Measurements from ENCODE around the gene FBXL13.
"Not testable (repeated sequence)": the region's sequence is repeated elsewhere in the genome, so short reads cannot be mapped to it uniquely, and the experiment has no call there.

Gene FBXL13

DNA sequence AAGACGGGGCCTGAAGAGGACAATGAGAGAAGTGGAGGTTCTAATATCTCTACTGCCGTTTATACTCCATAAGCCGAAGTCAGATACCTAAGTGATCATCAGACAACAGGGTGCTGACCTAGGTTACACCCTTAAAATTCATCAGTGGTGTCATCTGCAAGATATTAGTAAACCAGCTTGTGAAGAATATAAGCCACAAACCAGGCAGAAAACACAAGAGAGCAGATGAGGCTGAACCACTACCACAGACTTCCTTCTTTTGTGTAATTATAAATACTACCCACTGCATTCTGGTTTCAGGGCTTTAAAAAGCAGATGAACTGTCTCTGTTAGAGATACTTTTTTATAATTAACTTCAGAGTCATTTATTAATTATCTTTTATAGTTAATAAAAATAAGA is 230.7 kb downstream of the FBXL13 start:
- DNase-seq = no peak

DNA sequence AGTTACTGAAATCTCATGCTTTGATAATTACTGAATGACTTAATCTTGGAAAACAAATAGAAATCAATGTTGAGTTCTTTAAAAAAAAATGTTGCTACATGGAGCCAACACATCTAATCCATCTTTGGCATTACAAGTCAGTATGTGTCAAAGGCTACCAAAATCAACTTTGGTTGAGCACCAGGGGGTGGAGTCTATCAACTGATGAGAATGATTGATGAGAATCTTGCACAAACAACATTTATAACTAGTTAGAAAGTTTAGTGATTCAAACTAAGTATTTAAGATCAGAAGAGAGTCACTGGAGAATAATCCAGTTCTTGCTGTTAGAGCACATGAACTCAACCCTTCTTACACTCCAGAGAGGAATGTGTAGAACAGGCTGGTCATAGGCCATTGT is 232.3 kb downstream of the FBXL13 start:
- DNase-seq = no peak

DNA sequence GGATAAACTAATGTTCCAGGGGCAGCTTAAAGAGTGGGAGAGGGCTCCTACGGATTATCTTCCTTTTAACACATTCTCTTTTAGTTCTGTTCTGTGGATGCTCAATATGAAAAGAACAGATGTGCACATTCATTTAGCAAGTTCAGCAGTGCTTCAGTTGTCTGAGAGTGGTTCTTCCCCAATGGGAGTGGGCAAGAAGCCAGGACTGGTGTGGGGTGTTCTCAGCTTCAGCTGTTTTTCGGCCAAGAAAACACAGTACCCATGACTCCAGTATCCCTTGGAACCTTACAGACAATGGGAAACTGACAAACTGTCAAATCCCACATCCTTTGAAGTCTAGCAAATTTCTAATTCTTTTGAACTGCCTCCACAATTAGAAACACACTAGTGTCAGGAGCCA is 233.3 kb downstream of the FBXL13 start:
- no peak for DNase-seq

- no peak for DNase-seq
These were observed 234.2 kb downstream of the FBXL13 start for GRCh38 chr7:102840404-102840803.

DNA sequence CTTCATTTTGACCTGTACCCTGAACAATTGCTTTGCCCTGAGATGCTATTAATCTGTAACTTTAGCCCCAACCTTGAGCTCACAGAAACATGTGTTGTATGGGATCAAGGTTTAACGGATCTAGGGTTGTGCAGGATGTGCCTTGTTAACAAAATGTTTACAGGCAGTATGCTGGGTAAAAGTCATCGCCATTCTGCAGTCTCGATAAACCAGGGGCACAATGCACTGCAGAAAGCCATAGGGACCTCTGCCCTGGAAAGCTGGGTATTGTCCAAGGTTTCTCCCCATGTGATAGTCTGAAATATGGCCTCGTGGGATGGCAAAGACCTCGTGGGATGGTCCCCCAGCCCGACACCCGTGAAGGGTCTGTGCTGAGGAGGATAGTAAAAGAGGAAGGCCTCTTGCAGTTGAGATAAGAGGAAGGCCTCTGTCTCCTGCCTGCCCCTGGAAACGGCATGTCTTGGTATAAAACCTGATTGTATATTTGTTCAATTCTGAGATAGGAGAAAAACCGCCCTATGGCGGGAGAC is 236.0 kb downstream of the FBXL13 start:
- DNase-seq = not testable (repeated sequence)

DNA sequence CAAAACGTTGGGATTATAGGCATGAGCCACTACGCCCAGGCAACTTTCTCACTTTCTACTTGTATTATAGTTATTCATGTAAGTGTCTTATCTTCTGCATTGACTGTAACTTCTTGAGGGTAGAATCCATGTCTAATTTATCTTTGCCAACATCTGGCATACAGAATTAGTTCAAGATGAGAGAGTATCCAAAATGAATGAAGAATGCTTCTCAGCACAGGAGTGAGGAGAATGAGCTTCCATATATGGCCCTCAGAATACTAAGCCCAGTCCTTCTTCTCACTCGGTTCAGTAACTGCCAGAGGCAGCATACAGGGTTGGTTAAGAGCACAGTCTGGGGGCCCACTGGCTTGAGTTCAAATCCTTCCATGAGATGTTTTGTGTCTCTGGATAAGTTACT is 236.8 kb downstream of the FBXL13 start:
- no peak for DNase-seq

DNA sequence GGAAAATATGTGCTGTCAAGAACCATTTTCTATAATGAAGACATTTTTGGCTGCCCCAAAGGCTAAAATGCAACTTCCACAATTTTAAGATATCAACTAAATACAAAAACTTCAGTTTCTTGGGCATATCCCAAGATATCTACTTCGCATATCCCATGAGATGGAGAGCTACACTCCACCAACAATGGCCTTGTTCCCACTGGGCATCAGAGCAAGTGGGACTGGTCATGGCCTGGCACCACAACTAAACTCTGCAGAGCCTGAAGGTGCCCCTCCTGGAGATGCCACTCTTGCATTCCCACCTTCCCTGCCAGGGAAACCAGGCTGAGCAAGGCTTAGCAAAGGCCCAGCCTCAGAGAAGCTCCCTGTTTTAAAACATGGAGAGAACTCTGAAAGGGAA is 237.6 kb downstream of the FBXL13 start:
- no peak for DNase-seq

DNA sequence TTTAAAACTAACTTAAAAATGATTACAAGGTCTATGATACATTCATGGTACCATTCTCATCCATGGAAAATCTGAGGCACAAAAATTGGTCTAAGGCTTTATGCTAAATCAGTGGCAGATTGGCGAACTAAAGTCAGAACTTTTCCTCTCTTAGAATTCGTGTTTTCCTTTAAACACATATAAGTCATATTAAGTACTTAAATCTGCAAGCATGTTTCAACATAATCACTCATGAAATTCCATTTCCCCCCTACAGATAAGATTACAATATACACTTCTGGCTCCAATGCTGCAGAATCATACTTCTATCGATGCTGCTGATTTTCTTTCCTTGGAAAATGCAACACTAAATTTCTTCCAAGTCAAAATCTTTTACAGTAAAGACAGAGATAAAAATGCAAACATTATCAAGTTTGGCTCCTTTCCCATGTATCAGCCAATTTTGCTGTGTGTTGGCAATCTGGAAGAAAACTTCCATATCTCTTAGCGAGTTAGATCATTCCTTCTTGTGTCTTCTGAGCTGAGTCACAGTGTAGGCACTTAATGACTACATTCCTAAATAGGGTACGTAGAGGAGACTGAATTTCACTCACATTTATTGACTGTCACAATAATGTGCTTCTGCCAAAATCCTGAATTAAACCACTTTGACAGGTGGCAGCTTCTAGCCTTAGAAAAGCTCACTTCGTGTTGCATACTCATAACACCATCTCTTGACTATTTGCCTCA is 238.2 kb downstream of the FBXL13 start:
- no peak for DNase-seq

DNA sequence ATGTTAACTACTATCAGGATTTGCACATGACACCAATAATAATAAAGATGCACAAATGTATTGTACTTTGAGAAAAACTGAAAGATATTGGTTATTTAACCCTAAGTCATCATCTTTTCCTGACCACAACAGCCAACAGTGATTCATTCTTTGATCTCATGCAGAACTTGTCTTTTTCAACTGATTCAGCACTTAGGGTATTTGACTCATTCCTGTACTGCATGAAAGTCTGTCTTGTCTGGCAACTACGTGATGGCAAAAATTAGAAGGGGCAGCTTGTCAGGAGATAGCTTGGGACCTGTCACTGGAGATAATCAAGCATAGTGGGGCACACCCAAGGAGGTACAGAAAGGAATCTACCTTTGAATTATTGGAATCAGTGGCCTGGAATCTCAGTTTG is 239.6 kb downstream of the FBXL13 start:
- DNase-seq = no peak

DNA sequence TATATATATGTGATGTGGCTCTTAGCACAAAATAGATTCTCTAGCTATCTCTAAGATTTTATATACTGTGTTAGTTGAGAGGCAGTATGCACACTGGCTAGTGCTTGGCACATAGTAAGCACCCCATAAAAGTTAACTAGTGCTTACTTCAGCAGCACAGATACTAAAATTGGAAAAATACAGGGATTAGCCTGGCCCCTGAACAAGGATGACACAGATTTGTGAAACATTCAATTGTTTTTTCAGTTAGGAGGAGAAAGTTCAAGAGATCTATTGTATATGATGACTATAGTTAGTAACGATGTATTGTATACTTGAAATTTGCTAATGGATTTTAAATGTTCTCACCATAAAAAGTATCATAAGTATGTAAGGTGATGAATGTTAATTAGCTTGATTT is 240.1 kb downstream of the FBXL13 start:
- no peak for DNase-seq

DNA sequence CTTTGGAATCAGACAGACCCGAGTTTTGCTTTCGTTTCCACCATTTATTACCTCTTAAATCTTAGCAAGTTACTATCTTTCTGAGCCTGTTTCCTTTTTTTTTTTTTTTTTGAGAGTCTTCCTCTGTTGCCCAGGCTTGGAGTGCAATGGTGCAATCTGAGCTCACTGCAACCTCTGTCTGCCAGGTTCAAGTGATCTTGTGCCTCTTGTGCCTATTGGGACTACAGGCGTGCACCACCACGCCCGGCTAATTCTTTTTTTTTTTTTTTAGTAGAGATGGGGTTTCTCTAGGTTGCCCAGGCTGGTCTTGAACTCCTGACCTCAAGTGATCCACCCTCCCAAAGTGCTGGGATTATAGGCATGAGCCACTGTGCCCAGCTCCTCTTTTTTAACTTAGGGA is 241.3 kb downstream of the FBXL13 start:
- no peak for DNase-seq

DNA sequence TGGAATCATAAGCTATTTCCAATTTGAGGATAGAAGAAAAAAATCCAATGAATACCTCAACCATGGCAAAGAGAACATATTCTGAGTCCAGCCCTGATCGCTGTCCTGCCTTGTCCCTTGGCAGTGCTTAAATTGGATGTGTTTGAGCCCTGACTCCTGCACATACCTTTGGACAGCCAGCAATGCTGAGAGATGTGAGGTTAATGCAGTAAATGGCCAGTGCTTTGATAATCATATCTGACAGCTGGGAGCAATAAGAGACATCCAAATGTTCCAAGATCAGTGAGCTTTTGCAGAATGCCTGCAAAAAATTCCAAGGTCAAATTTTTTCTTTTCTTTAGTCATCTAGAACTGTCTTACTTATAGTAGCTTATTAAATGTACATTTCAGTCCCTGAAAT is 241.9 kb downstream of the FBXL13 start:
- DNase-seq = no peak

DNA sequence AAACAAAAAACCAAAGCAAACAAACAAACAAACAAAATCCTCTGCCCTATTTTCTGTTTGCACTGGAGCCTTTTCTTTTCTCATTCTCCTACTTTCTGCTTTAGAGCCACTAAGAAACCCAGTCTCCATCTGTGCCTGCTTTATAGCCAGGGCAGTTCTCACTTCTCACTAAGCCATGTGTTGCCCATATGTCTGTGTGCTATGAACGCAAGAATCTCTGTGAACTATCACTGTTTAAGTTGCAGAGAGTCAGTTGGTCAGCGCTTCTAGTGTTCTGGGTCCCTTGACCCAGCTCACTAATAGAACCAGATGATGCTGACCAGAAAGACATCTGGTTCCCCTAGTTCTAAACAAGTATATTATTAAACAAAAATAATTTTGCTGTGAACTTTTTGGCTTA is 244.4 kb downstream of the FBXL13 start:
- no peak for DNase-seq

DNA sequence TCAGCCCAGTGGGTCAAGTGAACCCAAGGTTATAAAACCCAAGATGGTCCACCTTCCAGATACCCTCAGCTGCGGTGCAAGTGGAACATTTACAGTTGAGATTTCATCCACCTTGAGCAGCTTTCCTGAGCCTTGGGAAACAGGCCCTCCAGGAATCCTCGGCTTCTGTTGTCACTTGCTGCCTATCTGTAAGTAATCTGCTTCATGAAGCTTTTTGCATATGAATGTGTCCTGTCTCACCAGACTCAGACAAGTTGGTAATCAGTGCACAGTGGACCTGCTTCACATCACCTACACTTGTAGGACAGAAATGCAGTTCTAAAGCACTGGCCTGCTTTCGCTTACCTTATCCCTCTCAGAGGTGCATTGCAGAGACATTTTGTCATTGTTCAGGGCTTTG is 245.5 kb downstream of the FBXL13 start:
- DNase-seq = no peak

DNA sequence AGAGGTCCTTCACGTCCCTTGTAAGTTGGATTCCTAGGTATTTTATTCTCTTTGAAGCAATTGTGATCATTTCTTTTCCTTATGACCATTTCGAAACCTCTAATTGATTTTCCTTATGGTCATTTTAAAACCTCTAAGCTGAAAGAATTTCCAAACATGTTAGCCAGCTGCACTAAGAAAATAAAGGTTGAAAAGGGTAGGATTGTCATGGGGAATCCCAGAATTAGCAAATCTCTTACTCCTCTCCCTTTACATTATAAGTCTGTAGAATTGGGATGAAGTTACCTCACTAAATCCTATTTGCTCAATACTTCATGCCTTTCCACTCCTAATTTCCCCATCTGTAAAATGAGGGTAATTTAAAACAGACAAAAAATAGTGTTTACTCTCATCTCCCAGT is 246.3 kb downstream of the FBXL13 start:
- DNase-seq = no peak

- DNase-seq = no peak
These were observed 251.0 kb downstream of the FBXL13 start for GRCh38 chr7:102823390-102824119.

- DNase-seq = no peak
These were observed 252.4 kb downstream of the FBXL13 start for GRCh38 chr7:102821994-102822747.

DNA sequence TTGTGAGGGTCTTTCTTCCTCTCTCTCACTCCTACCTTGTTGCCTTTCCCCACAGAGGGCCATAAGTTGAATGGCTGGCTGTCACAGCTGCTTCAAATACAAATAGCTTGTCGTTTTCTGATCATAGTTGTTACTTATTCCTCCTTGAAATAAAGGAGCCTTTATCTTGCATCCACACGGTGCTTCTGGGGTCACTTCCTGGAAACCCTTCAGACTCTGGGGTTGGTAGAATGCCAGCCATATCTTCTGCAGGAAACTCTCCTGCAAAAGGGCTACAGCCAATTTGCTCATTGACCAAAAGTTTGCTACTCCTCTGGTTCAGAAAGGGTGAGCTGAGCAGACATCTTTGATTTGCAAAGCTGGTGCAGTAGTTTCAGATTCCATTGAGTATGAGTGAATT is 255.4 kb downstream of the FBXL13 start:
- DNase-seq = no peak

DNA sequence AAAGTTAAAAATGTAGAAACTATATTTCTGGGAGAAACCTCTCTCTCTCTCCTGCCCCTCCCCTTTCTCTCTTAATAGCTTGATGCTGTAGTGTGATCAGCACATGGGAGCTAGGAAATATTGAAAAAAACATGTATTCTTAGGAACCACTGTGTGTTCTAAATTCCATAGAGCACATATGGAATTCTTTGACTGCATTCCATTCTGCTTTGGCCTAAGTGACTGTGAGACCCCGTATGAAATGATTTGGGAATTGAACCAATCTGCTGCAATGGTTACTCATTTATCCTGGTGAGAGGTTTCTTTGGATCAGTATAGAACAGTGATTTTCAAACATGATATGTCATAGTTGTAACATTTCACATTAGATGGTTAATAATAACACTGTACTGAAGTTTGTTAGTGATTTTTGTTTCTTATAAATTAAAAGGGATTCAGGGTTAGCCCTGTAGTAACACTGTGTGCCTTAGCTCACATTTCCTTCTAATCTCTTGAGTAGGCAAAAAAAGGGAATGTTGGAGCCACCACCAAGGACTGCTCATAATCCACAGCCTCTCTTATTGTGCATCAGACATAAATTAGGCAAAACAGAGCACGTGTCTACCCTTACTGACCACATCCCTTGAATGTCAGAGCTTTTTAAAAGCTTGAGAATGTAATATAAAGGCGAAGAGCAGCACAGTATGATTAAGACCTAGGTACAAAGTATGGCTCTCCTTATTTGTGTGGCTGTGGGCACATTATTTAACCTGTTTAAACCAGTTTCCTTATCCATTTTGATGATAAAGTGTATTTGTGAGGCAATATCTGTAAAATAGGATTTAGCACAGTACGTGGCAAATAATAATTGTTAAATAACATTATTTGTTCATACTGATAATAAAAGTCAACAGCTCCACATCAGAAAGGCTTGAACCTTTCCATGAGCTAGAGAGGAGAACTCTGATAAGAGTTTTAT is 256.7 kb downstream of the FBXL13 start:
- no peak for DNase-seq

- no peak for DNase-seq
These were observed 260.5 kb downstream of the FBXL13 start for GRCh38 chr7:102814025-102814471.

- DNase-seq = no peak
These were observed 261.2 kb downstream of the FBXL13 start for GRCh38 chr7:102813191-102814024.
